Urinary bladder (tissue), 4 donors: ENCODE results near the gene ZNF407. TPM values are rescaled to one million over a fixed set of nuclear protein-coding genes. Genes with fewer than 3 reads are reported as not detected.

ENCODE experiments used
- DNase-seq: peaks from one replicate; pipeline ENCODE4 v3.0.0-alpha.2; 2015; ENCODE audit errors: extremely low spot score
- H3K27ac ChIP-seq: one replicate; pipeline ENCODE4 v1.5.1; 2013; ENCODE audit warnings: low read depth, mild to moderate bottlenecking, moderate library complexity
- H3K36me3 ChIP-seq: one replicate; pipeline ENCODE4 v1.6.1; 2013; ENCODE audit warnings: mild to moderate bottlenecking, moderate library complexity; ENCODE audit not compliant: insufficient read depth
- H3K4me1 ChIP-seq: one replicate; pipeline ENCODE4 v1.6.1; 2013; ENCODE audit warnings: mild to moderate bottlenecking, moderate library complexity; ENCODE audit not compliant: insufficient read depth
- H3K4me3 ChIP-seq: one replicate; pipeline ENCODE4 v1.5.1; 2013; ENCODE audit warnings: low read depth, low read length
- WGBS: extraction: QIAGEN DNeasy Blood & Tissue Kit; methylation state at CpG from one replicate; pipeline ENCODE4 v1.1.7; 2013; 5-methylcytosine and 5-hydroxymethylcytosine counted together
- polyA plus RNA-seq: library from polyadenylated mRNA; stranded (reverse); fragments of 200-250 nt; gene quantifications from one replicate; pipeline ENCODE4 v1.2.3, GENCODE V29; 2013
- total RNA-seq: library from RNA; depleted of rRNA; stranded (reverse); fragments of >200 nt; gene quantifications from one replicate; pipeline ENCODE4 v1.2.3, GENCODE V29; 2014
- donor health status: healthy with polysubstance abuse.
- donor health status: healthy.

Gene ZNF407
- total and polyA plus RNA-seq, 2 donors, result 5.9 to 40.8 TPM

GRCh38 chr18:75009878-75010277 lies 412.2 kb downstream of the ZNF407 start:
- Histone ChIP-seq H3K36me3 (no peaks in the 10 kb centered on the region), H3K4me3 (no peak overlapping the region), H3K27ac (no peak overlapping the region), H3K4me1 (no peaks in the 10 kb centered on the region)
- WGBS, result 69% methylated on average over 4 of the region's 4 CpGs
- no peak for DNase-seq

GRCh38 chr18:75010278-75010677 lies 412.6 kb downstream of the ZNF407 start:
- DNase-seq, result no peak
- 76% methylated on average over 3 of the region's 3 CpGs for WGBS
- no peaks in the 10 kb centered on the region for H3K4me1 ChIP-seq
- H3K27ac ChIP-seq, result no peak overlapping the region
- no peak overlapping the region for H3K4me3 ChIP-seq
- H3K36me3 ChIP-seq, result no peaks in the 10 kb centered on the region

- DNase-seq, result no peak
- Histone ChIP-seq H3K36me3 (no peaks in the 10 kb centered on the region), H3K27ac (no peak overlapping the region), H3K4me3 (no peak overlapping the region), H3K4me1 (no peaks in the 10 kb centered on the region)
- WGBS, result 80% methylated on average over 2 of the region's 2 CpGs
These were observed 413.0 kb downstream of the ZNF407 start for GRCh38 chr18:75010689-75011088.

GRCh38 chr18:75016025-75016717 lies 418.5 kb downstream of the ZNF407 start:
- no peak overlapping the region for H3K4me3 ChIP-seq
- no peaks in the 10 kb centered on the region for H3K36me3 ChIP-seq
- WGBS, result 83% methylated on average over 7 of the region's 7 CpGs
- H3K4me1 ChIP-seq, result no peaks in the 10 kb centered on the region
- no peak overlapping the region for H3K27ac ChIP-seq
- DNase-seq, result no peak

GRCh38 chr18:75023473-75023872 lies 425.8 kb downstream of the ZNF407 start:
- H3K4me1 ChIP-seq, result no peaks in the 10 kb centered on the region
- no peaks in the 10 kb centered on the region for H3K36me3 ChIP-seq
- no peak overlapping the region for H3K27ac ChIP-seq
- H3K4me3 ChIP-seq, result no peak overlapping the region
- WGBS, result 81% methylated on average over 4 of the region's 4 CpGs
- no peak for DNase-seq

GRCh38 chr18:75024871-75025270 lies 427.2 kb downstream of the ZNF407 start:
- no peak overlapping the region for H3K27ac ChIP-seq
- DNase-seq, result no peak
- 95% methylated on average over 8 of the region's 8 CpGs for WGBS
- no peak overlapping the region for H3K4me3 ChIP-seq
- no peaks in the 10 kb centered on the region for H3K4me1 ChIP-seq
- H3K36me3 ChIP-seq, result no peaks in the 10 kb centered on the region

- Histone ChIP-seq H3K4me1 (no peaks in the 10 kb centered on the region), H3K27ac (no peak overlapping the region), H3K36me3 (no peaks in the 10 kb centered on the region), H3K4me3 (no peak overlapping the region)
- 86% methylated on average over 2 of the region's 2 CpGs for WGBS
- DNase-seq, result no peak
These were observed 427.9 kb downstream of the ZNF407 start for GRCh38 chr18:75025573-75025972.

- Histone ChIP-seq H3K4me1 (no peaks in the 10 kb centered on the region), H3K27ac (no peak overlapping the region), H3K36me3 (no peaks in the 10 kb centered on the region), H3K4me3 (no peak overlapping the region)
- no peak for DNase-seq
- WGBS, result 96% methylated on average over 16 of the region's 16 CpGs
These were observed 431.8 kb downstream of the ZNF407 start for GRCh38 chr18:75029481-75029880.

GRCh38 chr18:75031717-75032317 lies 434.1 kb downstream of the ZNF407 start:
- 62% methylated on average over 11 of the region's 11 CpGs for WGBS
- no peak for DNase-seq
- Histone ChIP-seq H3K27ac (no peak overlapping the region), H3K4me3 (no peak overlapping the region), H3K36me3 (no peaks in the 10 kb centered on the region), H3K4me1 (no peaks in the 10 kb centered on the region)

- 83% methylated on average over 7 of the region's 7 CpGs for WGBS
- Histone ChIP-seq H3K27ac (no peak overlapping the region), H3K36me3 (no peaks in the 10 kb centered on the region), H3K4me3 (no peak overlapping the region), H3K4me1 (no peaks in the 10 kb centered on the region)
- no peak for DNase-seq
These were observed 435.8 kb downstream of the ZNF407 start for GRCh38 chr18:75033516-75033915.

GRCh38 chr18:75034937-75035336 lies 437.3 kb downstream of the ZNF407 start:
- no peak for DNase-seq
- H3K36me3 ChIP-seq, result no peaks in the 10 kb centered on the region
- no peak overlapping the region for H3K4me3 ChIP-seq
- H3K27ac ChIP-seq, result no peak overlapping the region
- H3K4me1 ChIP-seq, result no peaks in the 10 kb centered on the region
- WGBS, result 43% methylated on average over 3 of the region's 3 CpGs

GRCh38 chr18:75035928-75036327 lies 438.3 kb downstream of the ZNF407 start:
- 52% methylated on average over 3 of the region's 3 CpGs for WGBS
- no peak for DNase-seq
- H3K36me3 ChIP-seq, result no peaks in the 10 kb centered on the region
- H3K4me1 ChIP-seq, result no peaks in the 10 kb centered on the region
- H3K4me3 ChIP-seq, result no peak overlapping the region
- no peak overlapping the region for H3K27ac ChIP-seq

- Histone ChIP-seq H3K36me3 (no peaks in the 10 kb centered on the region), H3K27ac (no peak overlapping the region), H3K4me3 (peak overlapping the region; percentile 3), H3K4me1 (no peaks in the 10 kb centered on the region)
- 38% methylated on average over 18 of the region's 18 CpGs for WGBS
- DNase-seq, result no peak
These were observed 439.4 kb downstream of the ZNF407 start for GRCh38 chr18:75036917-75037688.

- H3K36me3 ChIP-seq, result no peaks in the 10 kb centered on the region
- no peak for DNase-seq
- no peak overlapping the region for H3K27ac ChIP-seq
- WGBS, result 50% methylated on average over 3 of the region's 3 CpGs
- no peak overlapping the region for H3K4me3 ChIP-seq
- H3K4me1 ChIP-seq, result no peaks in the 10 kb centered on the region
These were observed 440.0 kb downstream of the ZNF407 start for GRCh38 chr18:75037689-75037955.
